ENCODE measurements around the gene NUP210. TPM values are rescaled to one million over a fixed set of nuclear protein-coding genes. Genes with fewer than 3 reads are reported as not detected.
"Not testable (repeated sequence)": the region's sequence is repeated elsewhere in the genome, so short reads cannot be mapped to it uniquely, and the experiment has no call there.

NUP210 gene
- total RNA-seq, 1 experiment from 2014 or later = 48.5 TPM

GRCh38 chr3:13377741-13378140, 42.4 kb downstream of the NUP210 start:
- DNase-seq (ENCODE audit: extremely low read depth, low read depth) = not testable (repeated sequence)

- DNase-seq (ENCODE audit: extremely low read depth, low read depth) = no peak
Measured at GRCh38 chr3:13377021-13377420, 43.1 kb downstream of the NUP210 start.

GRCh38 chr3:13376091-13376490, 44.0 kb downstream of the NUP210 start:
- DNase-seq (ENCODE audit: extremely low read depth, low read depth) = no peak

DNA sequence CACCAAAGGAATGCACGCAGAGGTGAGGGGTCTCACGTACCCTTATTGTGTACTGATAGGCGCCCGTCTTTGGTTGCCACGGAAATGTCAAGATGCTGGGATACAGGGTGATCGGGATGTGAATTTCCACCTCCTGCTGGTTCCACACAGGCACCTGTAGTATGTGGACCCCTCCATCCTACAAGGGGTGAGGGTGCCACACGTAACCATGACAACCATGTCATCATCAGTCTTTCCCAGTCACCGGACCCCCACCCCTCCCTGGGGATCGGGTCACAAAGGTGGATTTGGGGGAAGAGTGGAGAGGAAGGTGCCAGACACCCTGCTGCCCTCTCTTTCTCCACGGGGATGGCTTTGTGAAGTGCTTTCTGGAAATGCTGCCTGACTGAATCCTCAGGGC, 44.7 kb downstream of the NUP210 start:
- no peak for DNase-seq (ENCODE audit: extremely low read depth, low read depth)

GRCh38 chr3:13373975-13374586, 46.0 kb downstream of the NUP210 start:
- no peak for DNase-seq (ENCODE audit: extremely low read depth, low read depth)

GRCh38 chr3:13372656-13373055, 47.5 kb downstream of the NUP210 start:
- no peak for DNase-seq (ENCODE audit: extremely low read depth, low read depth)

GRCh38 chr3:13372126-13372525, 48.0 kb downstream of the NUP210 start:
- DNase-seq (ENCODE audit: extremely low read depth, low read depth) = no peak

- DNase-seq (ENCODE audit: extremely low read depth, low read depth) = no peak
Measured at GRCh38 chr3:13371100-13372075, 48.7 kb downstream of the NUP210 start.

GRCh38 chr3:13370609-13371008, 49.5 kb downstream of the NUP210 start:
- DNase-seq (ENCODE audit: extremely low read depth, low read depth) = no peak

DNA sequence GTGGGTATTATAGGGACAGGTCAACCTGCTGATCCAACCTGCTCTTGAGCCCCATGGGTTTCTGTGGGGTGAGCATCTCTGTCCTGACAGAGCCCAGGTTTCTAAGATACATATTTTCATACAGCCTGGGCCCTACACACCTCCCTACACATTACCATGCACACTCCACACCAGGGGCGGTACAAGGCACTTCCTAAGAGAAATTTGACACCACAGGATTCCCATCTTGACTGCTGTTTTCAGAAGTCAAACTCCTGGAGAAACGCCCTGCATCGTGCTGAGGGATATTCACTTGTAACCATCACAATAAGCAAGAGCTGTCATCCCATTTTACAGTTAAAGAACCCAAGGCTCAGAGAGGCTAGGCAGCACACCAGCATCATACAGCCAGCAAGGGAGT, 50.1 kb downstream of the NUP210 start:
- no peak for DNase-seq (ENCODE audit: extremely low read depth, low read depth)

DNA sequence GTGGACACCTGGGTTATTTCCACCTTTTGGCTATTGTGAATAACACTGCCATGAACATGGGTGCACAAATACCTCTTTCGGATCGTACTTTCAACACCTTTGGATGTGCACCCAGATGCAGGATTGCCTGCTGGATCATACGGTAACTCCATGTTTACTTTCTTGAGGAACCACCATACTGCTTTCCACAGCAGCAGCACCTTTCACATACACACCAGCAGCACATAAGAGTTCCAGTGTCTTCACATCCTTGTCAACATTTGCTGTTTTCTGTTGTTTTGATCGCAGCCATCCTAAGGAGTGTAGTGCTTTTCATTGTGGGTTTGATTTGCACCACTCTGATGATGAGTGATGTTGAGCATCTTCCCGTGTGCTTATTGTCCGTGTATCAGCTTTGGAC, 51.3 kb downstream of the NUP210 start:
- DNase-seq (ENCODE audit: extremely low read depth, low read depth) = no peak

DNA sequence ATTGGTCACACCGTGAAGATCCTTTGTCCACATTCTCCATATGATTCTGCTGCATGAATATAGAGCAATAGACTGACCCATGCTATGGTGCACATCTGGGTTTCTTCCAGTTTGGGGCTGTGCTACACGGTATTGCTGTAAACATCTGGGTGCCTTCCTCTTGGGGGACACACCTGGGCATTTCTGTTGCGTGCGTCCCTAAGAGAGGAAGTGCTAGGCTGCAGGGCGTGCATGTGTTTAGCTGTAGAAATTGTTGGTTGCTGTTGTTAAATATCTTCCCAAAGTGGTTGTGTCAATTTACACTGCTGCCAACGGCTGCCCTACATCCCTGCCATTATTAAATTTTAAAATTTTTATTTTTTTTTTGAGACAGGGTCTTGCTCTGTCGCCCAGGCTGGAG, 52.4 kb downstream of the NUP210 start:
- DNase-seq (ENCODE audit: extremely low read depth, low read depth) = no peak

- DNase-seq (ENCODE audit: extremely low read depth, low read depth) = no peak
Measured at GRCh38 chr3:13365390-13366379, 54.4 kb downstream of the NUP210 start.

DNA sequence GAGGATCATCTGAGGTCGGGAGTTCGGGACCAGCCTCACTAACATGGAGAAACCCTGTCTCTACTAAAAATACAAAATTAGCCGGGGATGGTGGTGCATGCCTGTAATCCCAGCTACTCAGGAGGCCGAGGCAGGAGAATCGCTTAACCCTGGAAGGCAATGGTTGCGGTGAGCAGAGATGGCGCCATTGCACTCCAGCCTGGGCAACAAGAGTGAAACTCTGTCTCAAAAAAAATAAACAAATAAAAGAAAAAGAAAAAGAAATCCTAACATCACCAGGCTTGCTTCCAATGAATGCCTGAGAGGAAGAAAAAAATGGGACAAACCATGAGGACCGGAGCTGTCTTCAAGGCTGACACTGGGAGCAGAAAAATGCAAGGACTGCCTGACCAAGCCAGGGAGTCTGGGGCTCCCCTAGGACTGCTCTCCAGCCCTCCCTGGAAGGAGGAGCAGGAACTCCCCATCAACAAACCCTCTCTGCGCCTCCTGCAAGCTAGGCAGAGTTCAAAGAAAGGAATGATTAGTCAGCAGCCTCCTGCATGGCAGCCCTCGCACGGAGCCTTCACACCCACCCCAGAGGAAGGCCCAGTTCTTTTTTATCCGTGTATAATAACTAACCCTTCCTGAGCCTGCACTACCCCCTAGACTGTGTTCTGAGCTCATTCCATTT, 55.4 kb downstream of the NUP210 start:
- no peak for DNase-seq (ENCODE audit: extremely low read depth, low read depth)

DNA sequence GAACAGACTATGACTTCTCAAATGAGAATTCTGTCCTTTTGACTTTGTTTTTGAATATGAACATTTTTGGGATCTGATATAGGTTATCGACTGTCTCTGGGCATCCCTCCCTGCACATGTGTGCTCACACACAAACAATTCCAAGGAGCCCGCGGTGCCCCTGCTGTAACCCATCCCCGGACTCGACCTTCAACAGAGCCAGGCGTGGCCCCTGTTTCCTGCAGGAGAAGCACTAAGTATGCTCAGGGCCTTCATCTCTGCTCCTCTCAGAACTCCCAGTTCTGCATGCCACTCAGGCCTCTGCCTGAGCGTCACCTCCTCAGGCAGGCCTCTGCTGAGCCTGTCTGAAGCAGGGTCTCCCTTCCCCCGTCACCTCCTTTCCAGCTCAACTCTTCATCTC, 57.6 kb downstream of the NUP210 start:
- no peak for DNase-seq (ENCODE audit: extremely low read depth, low read depth)

GRCh38 chr3:13359916-13360315, 60.2 kb downstream of the NUP210 start:
- DNase-seq (ENCODE audit: extremely low read depth, low read depth) = no peak

- DNase-seq (ENCODE audit: extremely low read depth, low read depth) = no peak
Measured at GRCh38 chr3:13358643-13359042, 61.5 kb downstream of the NUP210 start.

GRCh38 chr3:13358051-13358450, 62.1 kb downstream of the NUP210 start:
- no peak for DNase-seq (ENCODE audit: extremely low read depth, low read depth)

DNA sequence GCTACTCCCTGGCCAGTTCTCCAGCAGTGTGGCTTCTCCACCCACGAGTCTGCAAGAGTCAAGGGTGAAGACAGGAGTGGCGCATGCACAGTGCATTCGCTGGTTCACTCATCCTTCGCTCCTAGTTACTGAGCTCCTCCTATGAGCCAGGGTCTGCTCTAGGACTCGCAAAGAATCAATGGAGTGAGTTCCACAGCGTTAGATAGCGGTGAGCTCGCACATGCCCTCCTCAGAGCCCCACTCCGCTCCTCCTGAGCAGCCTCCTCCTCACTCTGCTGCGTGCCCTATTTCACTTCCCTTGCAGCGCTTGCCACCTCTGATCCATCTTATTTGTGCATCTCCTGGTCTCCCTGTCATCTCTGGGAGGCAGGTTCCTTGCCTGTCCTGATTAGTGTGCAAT, 63.0 kb downstream of the NUP210 start:
- no peak for DNase-seq (ENCODE audit: extremely low read depth, low read depth)

- DNase-seq (ENCODE audit: extremely low read depth, low read depth) = no peak
Measured at GRCh38 chr3:13353936-13354542, 66.1 kb downstream of the NUP210 start.
